ENCODE results near the gene ZBTB16.

The ZBTB16 gene

GRCh38 chr11:114263513-114264170 is 204.1 kb downstream of the ZBTB16 start:
- no peak for DNase-seq

DNA sequence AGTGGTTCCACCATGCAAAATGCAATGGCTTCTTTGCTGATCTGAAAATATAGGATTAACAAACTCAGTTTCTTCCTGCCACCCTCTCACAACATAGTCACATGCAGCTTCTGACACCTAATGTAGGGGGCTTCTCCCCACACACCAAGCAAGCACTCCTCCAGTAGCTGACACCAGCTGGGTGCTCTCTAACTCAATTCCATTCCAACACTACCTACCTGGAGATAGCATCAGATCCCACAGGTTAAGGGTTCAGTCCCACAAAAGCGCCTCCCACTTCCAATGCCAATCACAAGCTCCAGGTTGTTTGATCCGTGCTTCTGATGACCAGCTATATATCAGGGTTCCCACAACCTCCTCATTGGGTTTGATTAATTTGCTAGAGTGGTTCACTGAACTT is 204.9 kb downstream of the ZBTB16 start:
- no peak for DNase-seq

DNA sequence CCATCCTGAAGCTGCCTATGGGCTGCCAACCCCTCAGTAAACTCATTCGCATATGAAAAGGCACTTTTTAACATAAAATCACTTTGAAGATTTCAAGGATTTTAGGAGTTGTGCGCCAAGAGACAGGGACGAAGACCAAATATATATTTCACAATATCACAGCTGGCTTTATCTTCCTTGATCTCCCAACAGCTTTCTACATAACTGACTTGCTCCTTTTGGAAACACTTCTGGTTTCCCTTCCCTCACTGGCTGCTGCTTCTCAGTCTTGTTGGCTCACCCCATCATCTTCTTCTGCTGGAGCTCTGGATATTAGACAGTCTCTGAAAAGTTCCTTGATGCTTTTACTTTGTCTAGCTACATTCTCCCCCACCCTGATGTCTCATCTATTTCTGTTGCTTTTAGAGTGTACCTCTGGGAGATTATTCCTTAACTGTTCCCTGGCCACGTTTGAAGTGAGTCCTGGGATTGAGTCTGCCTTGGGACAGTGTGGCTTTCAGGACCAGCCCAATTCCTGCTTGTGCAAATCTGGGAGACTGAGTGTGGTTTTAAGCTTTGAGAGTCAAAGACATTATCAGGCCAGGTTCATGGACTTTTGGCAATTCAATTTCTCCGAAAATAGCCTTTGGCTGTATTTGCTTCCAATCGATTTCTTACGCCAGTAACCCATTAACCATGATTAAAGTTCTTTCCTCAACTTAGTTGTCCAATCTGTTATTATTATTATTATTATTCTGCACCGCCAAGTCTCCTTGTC is 205.8 kb downstream of the ZBTB16 start:
- DNase-seq: no peak

GRCh38 chr11:114269498-114269897 is 210.0 kb downstream of the ZBTB16 start:
- no peak for DNase-seq

GRCh38 chr11:114270531-114271270 is 211.2 kb downstream of the ZBTB16 start:
- DNase-seq: no peak

DNA sequence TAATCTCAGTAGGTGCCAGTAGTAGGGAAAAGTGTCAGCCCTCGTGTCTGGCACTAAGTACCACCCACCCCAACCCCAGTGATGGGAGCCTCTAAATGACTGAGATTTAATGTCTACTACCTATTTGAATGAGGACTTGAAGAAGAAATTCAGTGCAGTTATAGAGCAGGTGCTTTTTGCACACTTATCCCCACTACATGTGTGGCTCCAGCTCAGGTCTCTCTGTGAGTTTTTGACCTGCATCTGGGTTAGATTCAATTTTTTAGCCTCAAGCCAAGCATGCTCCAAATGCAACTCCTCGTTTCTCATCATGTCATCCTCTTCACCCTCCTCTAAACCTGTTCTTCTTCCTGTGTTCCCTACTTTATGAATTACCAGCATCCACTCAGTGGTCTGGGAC is 211.8 kb downstream of the ZBTB16 start:
- DNase-seq: no peak

GRCh38 chr11:114272311-114272710 is 212.8 kb downstream of the ZBTB16 start:
- DNase-seq: no peak

DNA sequence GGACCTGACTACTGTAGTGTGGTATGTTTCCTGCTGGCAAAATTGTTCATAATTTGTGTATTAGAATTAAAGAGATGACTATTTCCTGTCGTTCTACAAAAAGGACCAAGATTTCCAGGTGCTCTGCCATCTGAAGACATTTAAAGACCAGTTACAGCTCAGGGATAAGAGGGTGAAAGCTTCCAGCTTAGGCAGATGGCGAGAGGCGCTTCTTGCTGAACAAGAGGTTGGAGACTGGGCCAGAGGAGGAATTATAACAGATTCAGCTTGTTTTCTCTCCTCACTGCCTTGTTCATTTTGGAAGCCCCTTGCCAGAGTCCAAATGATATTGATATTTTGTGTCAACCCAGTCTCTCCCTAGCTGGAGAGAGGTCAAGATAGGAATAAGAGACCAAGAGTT is 213.6 kb downstream of the ZBTB16 start:
- no peak for DNase-seq

GRCh38 chr11:114273890-114274635 is 214.6 kb downstream of the ZBTB16 start:
- no peak for DNase-seq

DNA sequence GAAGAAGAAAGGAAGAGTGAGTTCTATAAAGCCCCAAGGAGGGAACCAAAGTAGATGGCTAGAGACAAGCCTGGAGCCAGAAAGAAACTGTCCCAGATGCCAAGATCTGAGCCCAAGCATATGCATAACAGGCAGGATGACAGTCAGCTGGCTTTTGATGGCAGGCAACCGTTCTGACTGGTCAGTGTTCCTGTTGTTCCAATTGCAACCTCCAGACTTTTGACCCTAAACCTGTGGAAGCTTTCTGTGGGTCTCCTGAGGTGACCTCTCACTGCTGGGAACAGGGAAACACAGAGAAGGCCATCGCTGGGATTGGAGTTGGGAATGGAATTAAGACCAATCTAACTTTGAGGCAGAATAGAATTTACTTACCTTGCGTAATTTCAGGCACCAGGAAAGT is 215.1 kb downstream of the ZBTB16 start:
- DNase-seq: no peak

- DNase-seq: no peak
Observed at GRCh38 chr11:114275280-114275679, 215.8 kb downstream of the ZBTB16 start.

DNA sequence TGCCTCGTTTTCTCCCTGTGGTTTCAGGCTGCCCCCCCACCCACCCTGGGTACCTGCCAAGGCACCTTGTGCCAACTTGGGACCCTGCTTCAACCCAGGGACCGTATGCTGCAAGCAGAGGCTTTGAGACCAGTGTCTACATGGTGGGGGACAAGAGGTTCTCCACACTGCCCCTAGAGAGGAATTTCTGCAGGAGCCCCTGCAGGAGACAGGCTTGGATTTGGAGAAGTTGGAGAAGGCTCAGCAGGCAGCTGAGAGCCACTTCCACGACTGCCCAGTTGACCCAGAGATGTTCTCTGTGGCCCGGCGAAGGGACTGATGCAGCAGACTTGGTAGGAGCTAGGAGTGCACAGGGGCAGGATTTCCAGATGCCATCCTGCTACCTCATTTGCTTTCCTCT is 216.6 kb downstream of the ZBTB16 start:
- no peak for DNase-seq

- DNase-seq: no peak
Observed at GRCh38 chr11:114277637-114278341, 218.3 kb downstream of the ZBTB16 start.

GRCh38 chr11:114278342-114279065 is 219.0 kb downstream of the ZBTB16 start:
- DNase-seq: no peak

- no peak for DNase-seq
Observed at GRCh38 chr11:114279792-114280546, 220.5 kb downstream of the ZBTB16 start.

GRCh38 chr11:114280696-114281095 is 221.2 kb downstream of the ZBTB16 start:
- peak; percentile 89 for DNase-seq

- DNase-seq: peak; percentile 36
Observed at GRCh38 chr11:114281388-114281956, 222.0 kb downstream of the ZBTB16 start.

DNA sequence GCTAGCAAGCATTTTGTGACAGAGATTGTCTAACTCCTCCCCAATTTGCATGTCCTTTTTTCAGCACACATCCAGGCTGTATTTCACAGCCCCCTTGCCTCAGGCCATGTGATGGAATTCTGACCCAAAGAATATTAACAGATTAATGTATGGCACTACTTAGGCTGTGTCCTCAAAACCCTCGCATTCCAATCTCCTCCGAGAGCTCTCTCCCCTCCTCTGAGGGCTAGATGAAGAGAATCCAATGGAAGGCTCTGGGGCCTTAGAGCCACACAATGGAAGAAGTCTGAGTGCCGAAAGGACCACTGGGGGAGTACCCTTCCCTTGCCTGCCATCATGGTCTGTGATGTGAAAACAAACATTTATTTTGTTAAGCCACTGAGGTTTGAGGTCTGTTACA is 223.0 kb downstream of the ZBTB16 start:
- DNase-seq: no peak

GRCh38 chr11:114283422-114283821 is 223.9 kb downstream of the ZBTB16 start:
- DNase-seq: no peak

GRCh38 chr11:114284021-114284420 is 224.5 kb downstream of the ZBTB16 start:
- no peak for DNase-seq

All from fibroblast of skin of abdomen (primary cell).